GM12875 (cell line): ENCODE results near the gene C19orf25.

Experiments
- H3K4me3 ChIP-seq: one replicate; pipeline ENCODE4 v1.5.1; 2011; ENCODE audit warnings: low read depth, low read length, control low read depth
- TF ChIP-seq, protein P1 (sequence below): IDR thresholded peaks from 2 replicates; pipeline ENCODE4 v1.5.1; 2011; ENCODE audit warnings: low read depth, mild to moderate bottlenecking, control low read depth, inconsistent platforms, low read length, moderate library complexity, borderline replicate concordance; ENCODE audit not compliant: insufficient read depth

The C19orf25 gene

GRCh38 chr19:1438933-1439354, 40.1 kb downstream of the C19orf25 start:
- H3K4me3 ChIP-seq: peak overlapping the region; percentile 77
- TF ChIP-seq, protein P1, sequence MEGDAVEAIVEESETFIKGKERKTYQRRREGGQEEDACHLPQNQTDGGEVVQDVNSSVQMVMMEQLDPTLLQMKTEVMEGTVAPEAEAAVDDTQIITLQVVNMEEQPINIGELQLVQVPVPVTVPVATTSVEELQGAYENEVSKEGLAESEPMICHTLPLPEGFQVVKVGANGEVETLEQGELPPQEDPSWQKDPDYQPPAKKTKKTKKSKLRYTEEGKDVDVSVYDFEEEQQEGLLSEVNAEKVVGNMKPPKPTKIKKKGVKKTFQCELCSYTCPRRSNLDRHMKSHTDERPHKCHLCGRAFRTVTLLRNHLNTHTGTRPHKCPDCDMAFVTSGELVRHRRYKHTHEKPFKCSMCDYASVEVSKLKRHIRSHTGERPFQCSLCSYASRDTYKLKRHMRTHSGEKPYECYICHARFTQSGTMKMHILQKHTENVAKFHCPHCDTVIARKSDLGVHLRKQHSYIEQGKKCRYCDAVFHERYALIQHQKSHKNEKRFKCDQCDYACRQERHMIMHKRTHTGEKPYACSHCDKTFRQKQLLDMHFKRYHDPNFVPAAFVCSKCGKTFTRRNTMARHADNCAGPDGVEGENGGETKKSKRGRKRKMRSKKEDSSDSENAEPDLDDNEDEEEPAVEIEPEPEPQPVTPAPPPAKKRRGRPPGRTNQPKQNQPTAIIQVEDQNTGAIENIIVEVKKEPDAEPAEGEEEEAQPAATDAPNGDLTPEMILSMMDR: no peak

DNA sequence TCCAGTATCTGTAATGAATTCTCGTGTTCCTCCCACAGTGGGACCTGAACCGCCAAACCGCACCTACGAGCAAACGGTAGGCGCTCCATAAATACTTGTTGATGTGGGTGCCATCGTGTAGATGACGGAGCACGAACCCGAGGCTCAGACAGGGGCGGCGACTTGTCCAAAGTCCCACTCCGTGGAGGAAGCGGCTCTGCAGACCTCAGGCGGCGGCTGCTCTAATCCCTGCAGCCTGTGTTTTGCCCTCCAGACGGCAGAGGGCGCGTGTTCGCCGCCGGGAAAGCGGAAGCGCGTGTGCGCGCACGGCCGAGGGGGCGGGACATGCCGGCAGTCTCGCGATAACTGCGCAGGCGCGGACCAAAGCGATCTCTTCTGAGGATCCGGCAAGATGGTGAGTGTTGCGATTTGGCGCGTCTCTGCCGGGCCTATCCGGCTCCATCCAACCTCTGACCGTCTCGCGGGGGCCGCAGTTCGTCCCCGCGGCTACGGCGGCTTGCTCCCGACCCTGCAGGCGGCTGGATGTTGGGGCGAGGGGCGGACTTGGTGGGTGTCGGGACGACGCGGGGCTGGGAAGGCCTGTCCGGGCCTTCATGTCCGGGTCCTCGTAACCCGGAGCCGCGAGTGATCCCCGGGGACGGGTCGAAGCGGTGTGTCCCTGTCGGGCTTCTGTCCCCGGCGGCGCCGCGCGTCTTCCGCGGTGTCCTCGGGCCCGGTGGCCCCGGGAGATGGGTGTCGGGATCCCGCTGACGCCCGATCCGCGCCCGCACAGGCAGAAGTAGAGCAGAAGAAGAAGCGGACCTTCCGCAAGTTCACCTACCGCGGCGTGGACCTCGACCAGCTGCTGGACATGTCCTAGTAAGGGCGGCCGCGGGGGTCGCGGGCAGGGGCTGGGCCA, 40.7 kb downstream of the C19orf25 start, which contains the start of gene RPS15:
Gene RPS15 (plus strand): TSS at position 362 of the 898 bp plus-strand sequence. CDS start 30 bp downstream, at position 392.
- peak within 1 kb of the TSS; percentile 77 for H3K4me3 ChIP-seq
- TF ChIP-seq, protein P1: peak; percentile 99

DNA sequence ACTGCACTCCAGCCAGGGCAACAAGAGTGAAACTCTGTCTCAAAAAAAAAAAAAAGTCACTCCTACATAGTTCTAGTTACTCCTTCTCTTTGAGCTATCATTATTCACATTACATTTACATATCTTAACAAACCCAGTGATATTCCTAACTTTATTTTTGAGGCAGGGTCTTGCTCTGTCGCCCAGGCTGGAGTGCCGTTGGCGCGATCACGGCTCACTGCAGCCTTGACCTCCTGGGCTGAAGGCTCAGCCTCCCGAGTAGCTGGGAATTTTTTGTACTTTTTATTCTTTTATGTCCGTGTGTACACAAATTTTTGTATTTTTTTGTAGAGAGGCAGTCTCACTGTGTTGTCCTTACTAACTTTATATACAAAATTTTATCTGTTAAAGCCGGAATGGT, 41.4 kb downstream of the C19orf25 start:
- H3K4me3 ChIP-seq: no peak overlapping the region

DNA sequence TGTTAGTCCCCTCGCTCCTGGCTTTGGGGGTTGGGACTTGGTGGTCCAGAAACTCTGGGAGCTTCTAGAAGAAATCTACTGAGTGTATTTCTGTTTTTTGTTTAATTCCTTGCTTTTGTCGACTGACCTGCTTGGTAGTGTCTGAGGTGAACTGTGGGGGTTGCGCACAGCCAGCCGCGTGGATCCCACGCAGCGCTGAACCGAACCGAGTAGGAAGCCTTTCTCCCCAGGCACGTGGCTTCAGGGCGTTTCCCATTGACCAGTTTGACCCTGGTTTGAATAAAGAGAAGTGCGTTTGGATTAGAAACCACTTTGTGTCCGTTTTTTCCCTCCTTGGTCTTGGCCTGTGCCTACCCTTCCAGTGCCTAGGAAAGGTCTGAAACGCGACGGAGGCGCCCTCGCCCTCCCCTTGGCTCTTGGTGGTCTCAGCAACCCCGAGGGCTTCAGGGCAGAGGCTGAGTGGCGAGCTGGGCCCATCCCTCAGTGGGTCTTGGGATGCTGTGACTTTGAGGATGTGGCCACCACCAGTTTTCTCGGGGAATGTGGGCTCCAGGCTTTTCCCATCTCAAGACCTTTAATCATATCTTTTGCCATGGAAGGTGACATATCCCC, 43.5 kb downstream of the C19orf25 start:
- TF ChIP-seq, protein P1: no peak
- H3K4me3 ChIP-seq: no peak overlapping the region

More for the DNA sequence above, 41.4 kb downstream of the C19orf25 start:
- TF ChIP-seq, protein P1: no peak

- no peak overlapping the region for H3K4me3 ChIP-seq
- TF ChIP-seq, protein P1: no peak
Observed at GRCh38 chr19:1434577-1435060, 44.4 kb downstream of the C19orf25 start.

GRCh38 chr19:1434040-1434366, 45.0 kb downstream of the C19orf25 start:
- H3K4me3 ChIP-seq: no peak overlapping the region
- TF ChIP-seq, protein P1: no peak
